HG02852 (cell line): ENCODE data around the gene EEF1A2.
"Not testable (repeated sequence)": the region's sequence is repeated elsewhere in the genome, so short reads cannot be mapped to it uniquely, and the experiment has no call there.

Experiments
- ATAC-seq: cut with Tn5 transposase; IDR thresholded peaks from one replicate; pipeline ENCODE4 v1.9.1; 2021; ENCODE audit warnings: mild to moderate bottlenecking, moderate library complexity; ENCODE audit not compliant: unreplicated experiment

EEF1A2 gene

GRCh38 chr20:63521602-63522001 lies 22.7 kb upstream of the EEF1A2 start:
- ATAC-seq: no peak

DNA sequence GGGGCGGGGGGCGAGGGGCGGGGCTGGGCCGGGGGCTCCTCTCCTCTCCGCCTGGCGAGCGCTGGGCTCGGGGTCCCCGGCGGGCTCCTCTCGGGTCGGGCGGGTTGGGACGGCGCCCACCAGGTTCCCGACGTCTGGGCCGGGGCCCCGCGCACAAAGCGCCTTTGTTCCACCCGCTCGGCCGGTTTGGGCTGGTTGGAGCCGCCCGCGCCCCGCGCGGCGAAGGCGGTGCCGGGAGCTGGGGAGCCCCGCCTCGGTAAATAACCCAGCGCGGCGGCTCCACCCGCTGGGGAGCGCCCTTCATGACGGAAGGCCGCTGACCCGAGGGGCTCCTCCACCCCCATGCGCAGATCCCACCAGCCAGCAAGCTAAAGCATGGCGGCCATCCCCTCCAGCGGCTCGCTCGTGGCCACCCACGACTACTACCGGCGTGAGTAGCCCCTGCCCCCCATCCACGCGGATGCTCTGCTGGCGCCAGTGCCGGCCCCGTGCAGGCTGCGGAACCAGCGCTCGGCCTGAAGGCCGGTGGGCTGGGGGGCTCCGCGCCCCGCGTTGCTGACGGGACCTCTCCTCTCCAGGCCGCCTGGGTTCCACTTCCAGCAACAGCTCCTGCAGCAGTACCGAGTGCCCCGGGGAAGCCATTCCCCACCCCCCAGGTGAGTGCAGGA lies 22.2 kb upstream of the EEF1A2 start:
- peak; percentile 54 for ATAC-seq

DNA sequence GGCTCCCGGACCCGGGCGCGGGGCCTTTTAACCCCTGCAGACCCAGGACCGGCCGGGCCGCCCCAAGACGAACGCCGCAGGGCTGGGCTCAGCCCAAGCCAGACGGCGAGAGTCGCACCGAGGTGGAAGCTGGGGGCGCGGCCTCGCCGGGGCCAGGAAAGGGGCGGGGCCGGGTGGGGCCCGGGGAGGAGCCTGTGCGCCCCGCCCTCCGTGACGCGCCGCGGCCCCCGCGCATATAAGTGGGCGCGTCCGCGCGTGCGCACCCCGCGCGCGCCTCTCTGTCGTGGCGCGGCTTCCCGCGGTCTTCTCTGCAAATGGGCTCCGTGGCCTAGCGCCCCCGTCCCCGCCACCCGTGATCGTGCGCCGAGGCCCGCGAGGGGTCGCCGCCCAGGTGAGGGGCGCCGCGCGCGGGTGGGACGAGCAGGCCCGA lies 21.6 kb upstream of the EEF1A2 start, which contains the start of gene PPDPF:
TSS of gene PPDPF (plus strand) at position 262 of the 430 bp plus-strand sequence. CDS start 544 bp downstream, outside the sequence.
- peak; percentile 65 for ATAC-seq

DNA sequence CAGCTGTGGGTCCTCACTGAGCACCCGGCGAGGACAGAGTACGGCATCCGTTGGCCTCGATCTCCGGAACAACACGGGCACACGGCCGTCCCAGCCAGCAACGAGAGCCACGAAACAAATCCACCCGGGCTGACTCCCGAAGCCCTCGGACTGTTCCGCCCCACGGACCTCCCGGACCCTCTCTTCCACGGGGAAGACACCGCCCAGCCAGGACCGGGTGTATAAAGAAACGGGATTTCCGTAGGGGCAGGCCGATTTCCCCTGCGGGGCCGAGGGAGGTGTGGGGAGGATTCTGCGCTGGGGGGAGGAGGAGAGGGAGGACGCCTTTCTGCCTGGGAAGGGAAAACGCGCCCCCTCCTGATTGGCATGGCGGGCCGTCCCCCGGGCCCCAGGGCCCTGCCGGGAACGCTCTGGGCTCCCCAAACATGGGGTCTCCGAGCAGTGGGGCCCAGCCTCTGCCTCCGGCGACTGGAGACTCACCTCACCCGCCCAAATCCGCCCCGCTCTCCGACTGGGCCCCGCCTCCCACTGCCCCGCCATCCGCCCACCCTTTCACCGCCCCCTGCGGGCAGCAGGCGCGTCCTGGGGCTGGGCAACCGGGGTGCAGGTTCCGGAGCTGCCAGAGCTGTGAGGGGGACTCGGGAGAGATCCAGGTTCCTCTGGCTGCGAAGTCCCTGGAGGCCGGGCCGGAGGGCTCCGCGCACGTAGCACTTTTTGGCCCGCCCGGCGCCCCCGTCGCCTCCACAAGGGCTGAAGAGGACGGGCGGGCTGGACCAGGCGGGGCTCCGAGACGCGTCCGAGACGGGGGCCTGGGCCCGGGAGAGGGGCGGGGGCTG lies 21.0 kb upstream of the EEF1A2 start:
- ATAC-seq: peak; percentile 34

DNA sequence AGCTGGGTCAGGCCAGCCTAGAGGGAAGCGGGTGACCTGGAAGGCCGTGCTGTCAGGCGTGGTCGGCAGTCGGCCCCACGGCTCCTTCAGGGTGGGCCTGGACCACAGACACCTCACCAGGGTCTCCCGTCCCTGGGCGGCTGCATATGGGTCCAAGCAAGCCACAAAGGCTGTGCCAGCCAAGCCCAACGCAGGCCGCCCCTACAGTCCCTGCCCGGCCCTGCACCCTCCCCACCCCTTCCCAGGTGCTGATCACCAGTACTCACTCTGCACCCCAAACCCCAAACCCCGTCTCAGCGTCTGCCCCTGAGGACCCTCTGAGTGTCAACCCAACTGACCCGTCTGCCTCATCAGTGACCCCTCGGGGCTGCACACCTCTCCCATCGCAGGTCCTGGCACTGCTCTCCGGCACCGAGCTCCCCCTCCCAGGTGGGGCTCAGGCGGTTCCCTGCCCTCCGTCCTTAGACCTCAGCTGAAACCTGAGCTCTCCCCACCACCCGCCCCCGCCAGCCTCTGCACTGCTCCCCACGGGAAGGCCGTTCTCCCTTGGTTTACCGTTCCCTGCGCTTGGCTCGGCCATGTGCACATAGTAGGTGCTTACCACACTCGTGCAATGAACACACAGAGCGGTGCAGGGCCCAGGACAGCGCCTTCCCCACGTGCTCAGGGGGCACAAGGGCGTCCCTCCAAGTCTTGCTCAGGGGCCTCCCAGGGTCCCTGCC lies 20.2 kb upstream of the EEF1A2 start:
- ATAC-seq: no peak

DNA sequence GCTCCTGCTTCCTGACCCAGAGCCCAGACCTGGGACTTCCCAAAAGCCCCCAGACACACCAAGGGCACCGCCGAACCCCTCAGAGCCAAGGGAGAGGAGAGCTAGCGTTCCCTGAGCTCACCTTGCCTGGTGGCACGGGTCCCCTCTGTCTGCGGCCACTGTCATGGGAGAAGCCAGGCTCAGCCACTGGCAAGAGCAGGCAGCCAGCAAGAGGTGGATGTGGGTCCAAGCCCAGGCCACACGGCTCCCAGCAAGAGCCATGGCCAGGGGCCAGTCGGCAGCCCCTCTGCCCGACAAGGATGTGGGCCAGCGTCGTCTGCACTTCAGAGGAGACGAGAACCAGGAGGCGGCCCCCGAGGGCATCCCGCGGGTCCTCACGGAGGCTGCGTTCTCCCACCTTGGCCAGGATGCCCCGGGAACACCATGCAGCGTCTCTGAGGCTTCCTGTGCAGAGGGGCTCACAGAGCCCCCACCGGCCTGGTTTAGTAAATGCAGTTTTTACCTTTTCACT lies 19.5 kb upstream of the EEF1A2 start:
- no peak for ATAC-seq

- ATAC-seq: no peak
Observed at GRCh38 chr20:63517376-63518309, 18.8 kb upstream of the EEF1A2 start.

DNA sequence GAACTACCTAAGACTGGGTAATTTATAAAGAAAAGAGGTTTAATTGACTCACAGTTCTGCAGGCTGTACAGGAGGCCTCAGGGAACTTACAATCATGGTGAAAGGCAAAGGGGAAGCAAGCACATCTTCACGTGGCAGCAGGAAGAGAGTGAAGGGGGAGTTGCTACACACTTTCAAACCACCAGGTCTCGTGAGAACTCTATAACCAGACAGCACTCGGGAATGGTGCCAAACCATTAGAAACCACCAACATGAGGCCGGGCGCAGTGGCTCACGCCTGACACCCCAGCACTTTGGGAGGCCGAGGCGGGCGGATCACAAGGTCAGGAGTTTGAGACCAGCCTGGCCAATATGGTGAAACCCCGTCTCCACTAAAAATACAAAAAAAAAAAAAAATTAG lies 15.6 kb upstream of the EEF1A2 start:
- not testable (repeated sequence) for ATAC-seq

GRCh38 chr20:63513207-63513606 lies 14.3 kb upstream of the EEF1A2 start:
- no peak for ATAC-seq

GRCh38 chr20:63509088-63509564 lies 10.2 kb upstream of the EEF1A2 start:
- no peak for ATAC-seq

- ATAC-seq: no peak
Observed at GRCh38 chr20:63508072-63508768, 9.3 kb upstream of the EEF1A2 start.

DNA sequence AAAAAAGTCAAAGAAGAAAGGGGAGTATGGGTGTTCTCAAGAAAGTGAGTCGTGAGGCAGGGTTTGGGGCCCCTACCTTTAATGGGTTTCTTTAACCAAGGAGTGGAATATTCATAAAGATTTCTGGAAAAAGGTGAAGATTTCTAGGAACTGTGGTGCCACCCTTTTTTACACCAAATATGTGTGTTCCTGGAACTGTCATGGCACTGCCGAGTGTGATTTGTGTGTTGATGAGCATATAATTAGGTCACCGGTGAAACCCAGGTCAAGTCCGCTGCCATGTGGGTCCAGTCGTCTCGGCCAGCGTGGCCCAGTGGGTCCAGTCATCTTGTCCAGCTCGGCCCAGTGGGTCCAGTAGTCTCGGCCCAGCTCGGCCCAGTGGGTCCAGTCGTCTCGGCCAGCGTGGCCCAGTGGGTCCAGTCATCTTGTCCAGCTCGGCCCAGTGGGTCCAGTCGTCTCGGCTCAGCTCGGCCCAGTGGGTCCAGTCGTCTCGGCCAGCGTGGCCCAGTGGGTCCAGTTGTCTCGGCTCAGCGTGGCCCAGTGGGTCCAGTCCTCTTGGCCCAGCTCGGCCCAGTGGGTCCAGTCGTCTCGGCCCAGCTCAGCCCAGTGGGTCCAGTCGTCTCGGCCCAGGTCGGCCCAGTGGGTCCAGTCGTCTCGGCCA lies 8.3 kb upstream of the EEF1A2 start:
- ATAC-seq: no peak

GRCh38 chr20:63505723-63506122 lies 6.8 kb upstream of the EEF1A2 start:
- no peak for ATAC-seq

GRCh38 chr20:63505281-63505680 lies 6.4 kb upstream of the EEF1A2 start:
- ATAC-seq: no peak

GRCh38 chr20:63504642-63505041 lies 5.8 kb upstream of the EEF1A2 start:
- no peak for ATAC-seq

DNA sequence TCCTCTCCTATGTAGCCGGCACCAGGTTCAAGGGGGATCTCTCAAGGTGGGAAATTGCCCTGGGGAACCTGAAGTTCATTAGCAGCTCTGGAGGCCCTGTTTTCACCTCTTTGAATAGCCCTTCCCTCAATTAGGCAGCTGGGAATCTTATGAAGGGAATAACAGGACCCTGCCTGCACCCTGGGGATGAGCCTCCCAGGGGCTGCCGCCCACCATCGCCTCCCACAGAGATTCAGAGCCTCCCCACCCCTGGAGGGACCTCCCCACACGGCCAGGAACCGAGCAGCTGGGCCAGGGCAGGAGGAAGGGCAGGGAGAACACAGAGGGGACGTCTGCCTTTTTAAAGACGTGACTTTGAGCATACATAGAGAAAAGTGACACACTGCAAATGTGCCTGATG lies 4.6 kb upstream of the EEF1A2 start:
- ATAC-seq: no peak

GRCh38 chr20:63502671-63503172 lies 3.8 kb upstream of the EEF1A2 start:
- no peak for ATAC-seq

GRCh38 chr20:63501818-63502670 lies 3.2 kb upstream of the EEF1A2 start:
- ATAC-seq: no peak
